ENCODE measurements around the gene C1QC.
"Not testable (repeated sequence)": the region's sequence is repeated elsewhere in the genome, so short reads cannot be mapped to it uniquely, and the experiment has no call there.

C1QC gene

GRCh38 chr1:22651941-22652856 lies 8.8 kb downstream of the C1QC start:
- DNase-seq: no peak

DNA sequence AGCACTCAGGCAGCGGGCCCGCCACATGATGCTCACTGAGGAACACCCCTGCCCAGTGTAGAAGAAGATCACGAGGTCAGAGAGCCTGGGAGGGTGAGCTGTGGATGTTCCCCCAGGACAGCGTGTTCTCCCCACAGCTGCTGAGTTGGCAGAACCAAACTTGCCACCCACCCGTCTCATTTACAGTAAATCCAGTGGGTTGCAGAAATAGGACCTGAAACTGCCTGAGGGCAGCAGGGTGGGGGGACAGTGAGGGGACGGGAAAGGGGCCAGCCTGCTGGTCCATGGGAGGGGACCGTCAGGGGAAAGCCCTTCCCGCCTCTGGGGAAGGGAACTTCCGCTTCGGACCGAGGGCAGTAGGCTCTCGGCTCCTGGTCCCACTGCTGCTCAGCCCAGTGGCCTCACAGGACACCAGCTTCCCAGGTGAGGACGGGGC lies 9.5 kb downstream of the C1QC start, which contains the start of gene C1QB:
Gene C1QB (plus strand): TSS at position 356 of the 436 bp plus-strand sequence. CDS start 6,227 bp downstream, outside the sequence.
- no peak for DNase-seq

GRCh38 chr1:22654692-22655091 lies 11.3 kb downstream of the C1QC start:
- DNase-seq: no peak

GRCh38 chr1:22658385-22659163 lies 15.1 kb downstream of the C1QC start:
- DNase-seq: no peak

- no peak for DNase-seq
Measured at GRCh38 chr1:22660716-22661241, 17.3 kb downstream of the C1QC start.

- DNase-seq: no peak
Measured at GRCh38 chr1:22661880-22662279, 18.4 kb downstream of the C1QC start.

DNA sequence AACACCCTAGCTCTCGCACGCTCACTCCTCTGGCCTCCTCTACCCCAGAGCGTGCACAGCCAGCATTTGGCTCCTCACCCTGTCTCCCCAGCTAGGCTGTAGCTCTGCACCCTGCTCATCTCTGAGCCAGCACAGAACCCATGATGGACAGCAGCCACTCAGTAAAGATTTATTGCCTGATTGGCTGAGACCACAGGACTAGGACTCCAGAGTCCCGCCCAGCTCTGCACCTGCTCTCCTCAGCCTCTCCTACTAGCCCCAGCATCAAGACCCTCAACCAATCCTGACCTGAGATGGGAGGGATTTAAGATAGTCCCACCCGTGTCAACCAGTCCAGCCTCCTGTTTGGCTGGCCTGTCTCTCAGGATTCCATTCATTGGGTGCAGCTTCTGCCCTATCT lies 18.9 kb downstream of the C1QC start:
- no peak for DNase-seq

DNA sequence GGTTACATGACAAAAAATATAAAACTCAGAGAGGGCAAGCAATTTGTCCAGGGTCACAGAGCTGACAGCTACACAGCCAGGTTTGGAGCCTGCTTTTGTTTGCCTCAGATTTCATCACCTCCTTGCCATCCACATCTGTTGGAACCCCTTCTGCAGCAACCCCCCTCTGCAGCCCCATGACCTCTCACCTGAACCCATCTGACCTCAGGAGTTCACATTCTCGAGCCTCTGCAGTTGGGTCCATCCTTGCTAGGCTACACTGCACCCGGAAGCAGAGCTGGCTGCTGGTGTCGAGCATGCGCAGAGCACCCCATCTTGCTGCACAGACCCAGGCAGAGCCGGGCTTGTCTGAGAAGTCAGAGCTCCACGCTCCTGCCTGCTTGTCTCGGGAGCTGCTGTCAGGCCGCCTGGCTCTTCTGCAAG lies 19.6 kb downstream of the C1QC start:
- no peak for DNase-seq

DNA sequence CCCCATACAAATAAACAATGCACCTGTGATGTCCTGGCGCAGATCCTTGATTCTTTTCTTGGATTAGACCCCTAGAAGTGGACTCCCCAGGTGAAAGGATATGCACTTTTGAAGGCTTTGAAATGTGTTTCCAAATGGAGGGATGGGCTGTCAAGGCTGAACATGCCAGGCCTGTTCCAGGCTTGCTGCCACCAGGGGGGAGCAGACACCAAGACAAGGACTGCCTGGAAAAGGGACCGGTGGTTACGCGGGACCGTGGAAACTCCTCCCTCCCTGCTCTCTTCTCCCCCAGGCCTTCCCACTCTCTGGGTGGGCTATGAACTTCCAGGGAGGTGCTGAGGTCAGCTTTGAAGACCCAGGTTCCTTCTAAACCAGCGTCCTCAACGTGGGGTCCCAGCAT lies 22.3 kb downstream of the C1QC start:
- DNase-seq: no peak

- no peak for DNase-seq
Measured at GRCh38 chr1:22666412-22666811, 23.0 kb downstream of the C1QC start.

DNA sequence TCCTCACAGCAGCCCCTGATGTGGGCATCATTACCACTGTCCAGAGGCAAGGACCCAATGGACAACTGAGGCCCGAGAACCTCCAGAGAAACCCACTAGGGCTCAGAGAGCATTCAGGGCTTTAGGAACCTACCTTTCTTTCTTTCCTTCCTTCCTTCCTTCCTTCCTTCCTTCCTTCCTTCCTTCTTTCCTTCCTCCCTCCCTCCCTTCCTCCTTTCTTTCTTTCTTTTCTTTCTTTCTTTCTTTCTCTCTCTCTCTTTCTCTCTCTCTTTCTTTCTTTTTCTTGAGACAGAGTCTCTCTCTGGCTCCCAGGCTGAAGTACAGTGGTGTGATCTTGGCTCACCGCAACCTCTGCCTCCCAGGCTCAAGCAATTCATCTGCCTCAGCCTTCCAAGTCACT lies 25.4 kb downstream of the C1QC start:
- not testable (repeated sequence) for DNase-seq

DNA sequence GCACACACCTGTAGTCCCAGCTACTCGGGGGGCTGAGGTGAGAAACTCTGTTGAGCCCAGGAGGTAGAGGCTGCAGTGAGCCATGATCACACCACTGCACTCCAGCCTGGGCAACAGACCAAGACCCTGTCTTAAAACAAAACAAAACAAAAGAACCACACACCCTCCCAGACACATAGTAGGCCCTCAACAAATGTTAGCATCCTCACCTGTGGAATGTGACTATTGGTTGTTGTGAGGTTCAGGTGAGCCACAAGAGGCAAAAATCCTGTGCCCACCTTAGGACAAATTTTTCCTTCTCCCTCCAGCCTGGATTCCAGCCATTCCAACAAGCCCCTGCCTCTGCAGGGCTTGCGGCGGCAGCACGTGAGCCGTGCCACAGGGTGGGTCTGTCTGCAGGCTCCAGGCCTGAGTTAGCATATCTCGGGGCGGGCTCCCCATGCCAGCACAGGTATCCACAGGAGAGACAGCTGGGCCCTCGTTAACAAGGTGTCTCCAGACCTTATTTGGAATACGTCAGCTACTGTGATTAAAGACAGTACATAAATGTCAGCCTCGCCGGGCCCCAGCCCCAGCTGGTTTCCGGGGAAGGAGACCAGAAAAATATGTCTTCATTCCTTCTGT lies 27.0 kb downstream of the C1QC start:
- no peak for DNase-seq

DNA sequence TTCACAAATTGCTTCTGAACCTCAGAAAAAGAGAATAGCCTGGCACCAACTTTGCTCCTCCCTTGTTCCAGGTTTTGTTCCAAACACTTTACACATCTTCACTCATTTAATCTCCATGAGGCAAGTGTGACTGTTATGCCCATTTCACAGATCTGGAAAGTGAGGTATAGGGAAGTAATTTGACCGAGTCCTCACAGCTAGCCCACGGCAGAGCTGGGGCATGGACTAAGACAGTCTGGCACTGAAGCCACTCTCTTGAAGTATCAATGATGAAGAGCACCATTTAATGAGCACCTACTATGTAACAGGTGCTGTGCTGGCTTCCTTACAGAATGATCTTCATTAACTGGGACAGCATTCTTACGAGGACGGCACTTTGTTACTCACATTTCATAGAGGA lies 28.6 kb downstream of the C1QC start:
- DNase-seq: no peak

DNA sequence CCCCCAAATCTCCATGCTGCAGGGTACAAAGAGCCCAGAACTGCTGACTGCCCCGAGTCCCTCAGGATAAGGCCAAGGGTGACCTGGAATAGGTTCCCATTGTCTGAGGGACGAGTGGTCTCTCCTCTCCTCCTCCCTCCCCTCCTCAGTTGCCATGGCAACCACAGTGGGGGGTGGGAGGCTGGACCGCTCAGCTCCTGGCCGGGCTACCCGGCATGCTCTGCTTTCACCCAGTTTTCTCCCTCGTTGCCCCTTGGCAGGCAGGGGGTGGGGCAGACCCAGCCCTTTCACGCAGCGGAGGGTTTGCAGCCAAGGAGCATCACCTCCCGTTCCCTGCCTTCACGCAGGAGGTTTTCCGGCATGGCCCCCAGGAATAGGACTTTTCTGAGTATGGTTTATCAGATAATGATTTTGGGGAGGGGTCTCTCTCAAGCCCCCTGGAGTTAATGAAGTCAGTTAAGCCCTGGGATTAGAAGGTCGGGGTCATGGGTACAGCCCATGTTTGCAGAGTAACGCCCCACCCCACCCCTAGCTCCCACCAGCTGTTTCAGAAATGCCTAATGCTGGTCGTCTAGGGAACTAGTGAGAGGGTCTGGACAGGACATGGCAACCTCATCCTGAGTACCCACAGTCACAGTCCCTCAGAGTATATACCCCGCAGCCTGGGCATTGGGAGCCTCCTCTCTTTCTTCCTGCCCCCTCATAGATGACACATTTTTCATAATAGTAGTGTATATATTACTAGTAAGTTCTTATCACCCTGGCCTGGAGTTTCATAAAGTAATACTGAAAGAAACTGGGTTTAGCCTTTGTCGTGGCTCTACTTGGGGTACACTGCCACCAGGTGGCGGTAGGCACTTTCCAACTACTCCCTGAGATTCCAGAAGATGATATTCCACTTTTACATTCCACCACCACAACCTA lies 30.3 kb downstream of the C1QC start:
- DNase-seq: no peak

- DNase-seq: no peak
Measured at GRCh38 chr1:22674410-22674749, 30.9 kb downstream of the C1QC start.

DNA sequence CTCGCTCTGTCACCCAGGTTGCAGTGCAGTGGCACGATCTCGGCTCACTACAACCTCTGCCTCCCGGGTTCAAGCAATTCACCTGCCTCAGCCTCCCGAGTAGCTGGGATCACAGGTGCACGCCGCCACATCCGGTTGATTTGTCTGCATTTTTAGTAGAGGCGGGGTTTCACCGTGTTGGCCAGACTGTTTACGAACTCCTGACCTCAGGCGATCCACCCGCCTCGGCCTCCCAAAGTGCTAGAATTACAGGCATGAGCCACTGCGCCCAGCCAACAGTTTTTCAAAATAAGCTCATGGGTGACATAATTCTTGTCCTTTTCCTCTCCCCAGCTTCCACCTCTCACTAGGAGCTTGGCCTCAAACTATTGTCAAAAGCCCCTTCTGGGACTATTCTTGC lies 32.7 kb downstream of the C1QC start:
- DNase-seq: not testable (repeated sequence)

GRCh38 chr1:22676916-22677583 lies 33.6 kb downstream of the C1QC start:
- DNase-seq: no peak

- DNase-seq: no peak
Measured at GRCh38 chr1:22677931-22678896, 34.8 kb downstream of the C1QC start.

- no peak for DNase-seq
Measured at GRCh38 chr1:22680726-22681125, 37.3 kb downstream of the C1QC start.

- no peak for DNase-seq
Measured at GRCh38 chr1:22681556-22682276, 38.3 kb downstream of the C1QC start.
